IPS-NIHi7 (cell line): ENCODE data around the gene VAV1.
"Not testable (repeated sequence)": the region's sequence is repeated elsewhere in the genome, so short reads cannot be mapped to it uniquely, and the experiment has no call there.

ENCODE experiments used
- DNase-seq: peaks from one replicate; pipeline ENCODE4 v3.0.0; 2012; ENCODE audit warnings: mixed read lengths; ENCODE audit errors: extremely low spot score

VAV1 gene

GRCh38 chr19:6813659-6814058 lies 41.2 kb downstream of the VAV1 start:
- no peak for DNase-seq

- no peak for DNase-seq
These were observed 44.7 kb downstream of the VAV1 start for GRCh38 chr19:6817179-6817578.

GRCh38 chr19:6818246-6818645 lies 45.7 kb downstream of the VAV1 start:
- no peak for DNase-seq

DNA sequence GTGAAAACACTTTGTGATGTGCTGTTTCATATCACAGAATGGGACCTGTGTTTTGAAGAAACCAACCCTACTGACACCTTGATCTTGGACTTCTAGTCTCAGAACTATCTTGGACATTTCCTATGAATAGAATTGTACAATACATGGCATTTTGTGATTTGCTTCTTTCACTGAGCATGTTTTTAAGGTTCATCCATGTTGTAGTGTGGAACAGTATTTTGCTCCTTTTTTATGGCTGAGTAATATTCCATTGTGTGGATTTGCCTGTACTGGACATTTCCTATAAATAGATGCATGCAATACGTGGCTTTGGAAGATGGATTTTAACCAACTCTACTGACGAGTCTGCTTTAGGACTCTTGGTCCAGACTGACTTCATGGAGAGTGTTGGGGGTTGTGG lies 46.8 kb downstream of the VAV1 start:
- no peak for DNase-seq

DNA sequence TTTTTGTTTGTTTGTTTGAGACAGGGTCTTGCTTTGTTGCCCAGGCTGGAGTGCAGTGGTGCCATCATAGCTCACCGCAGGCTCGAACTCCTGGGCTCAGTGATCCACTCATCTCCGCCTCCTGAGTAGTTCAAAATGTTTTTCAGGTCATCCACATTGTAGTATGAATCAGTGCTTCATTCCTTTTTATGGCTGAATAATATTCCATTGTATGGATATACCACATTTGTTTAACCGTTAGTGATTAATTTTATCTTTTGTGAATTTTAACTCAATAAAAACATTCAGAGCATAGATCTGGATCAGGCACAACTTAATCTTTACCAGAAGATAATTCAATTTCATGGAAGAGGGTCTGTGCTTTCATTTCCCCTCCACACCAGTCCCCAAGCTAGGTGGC lies 47.7 kb downstream of the VAV1 start:
- DNase-seq, result no peak

DNA sequence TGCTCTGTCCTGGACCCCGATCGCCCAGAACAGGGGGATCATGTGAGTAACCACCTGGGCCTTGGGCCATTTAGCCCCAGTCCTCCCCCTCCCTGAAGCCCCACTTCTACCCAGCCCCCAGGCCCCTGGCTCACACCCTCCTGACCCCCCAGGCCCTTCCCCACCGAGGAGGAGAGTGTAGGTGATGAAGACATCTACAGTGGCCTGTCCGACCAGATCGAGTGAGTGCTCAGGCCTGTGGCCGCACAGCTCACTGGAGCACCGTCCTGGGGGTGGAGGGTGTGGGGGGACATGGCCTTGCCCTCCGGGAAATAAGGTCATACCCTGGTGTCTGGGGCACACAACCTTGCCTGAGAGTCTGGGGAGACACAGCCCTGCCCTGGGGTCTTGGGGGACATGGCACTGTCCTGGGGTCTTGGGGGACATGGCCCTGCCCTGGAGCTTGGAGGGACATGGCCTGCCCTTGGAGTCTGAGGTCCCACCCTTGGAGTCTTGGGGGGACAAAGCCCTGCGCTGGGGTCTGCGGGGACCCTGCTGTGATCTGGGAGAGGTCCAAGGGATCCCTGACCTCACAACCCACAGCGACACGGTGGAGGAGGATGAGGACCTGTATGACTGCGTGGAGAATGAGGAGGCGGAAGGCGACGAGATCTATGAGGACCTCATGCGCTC lies 49.3 kb downstream of the VAV1 start:
- DNase-seq, result no peak

- DNase-seq, result no peak
These were observed 49.8 kb downstream of the VAV1 start for GRCh38 chr19:6822311-6822670.

DNA sequence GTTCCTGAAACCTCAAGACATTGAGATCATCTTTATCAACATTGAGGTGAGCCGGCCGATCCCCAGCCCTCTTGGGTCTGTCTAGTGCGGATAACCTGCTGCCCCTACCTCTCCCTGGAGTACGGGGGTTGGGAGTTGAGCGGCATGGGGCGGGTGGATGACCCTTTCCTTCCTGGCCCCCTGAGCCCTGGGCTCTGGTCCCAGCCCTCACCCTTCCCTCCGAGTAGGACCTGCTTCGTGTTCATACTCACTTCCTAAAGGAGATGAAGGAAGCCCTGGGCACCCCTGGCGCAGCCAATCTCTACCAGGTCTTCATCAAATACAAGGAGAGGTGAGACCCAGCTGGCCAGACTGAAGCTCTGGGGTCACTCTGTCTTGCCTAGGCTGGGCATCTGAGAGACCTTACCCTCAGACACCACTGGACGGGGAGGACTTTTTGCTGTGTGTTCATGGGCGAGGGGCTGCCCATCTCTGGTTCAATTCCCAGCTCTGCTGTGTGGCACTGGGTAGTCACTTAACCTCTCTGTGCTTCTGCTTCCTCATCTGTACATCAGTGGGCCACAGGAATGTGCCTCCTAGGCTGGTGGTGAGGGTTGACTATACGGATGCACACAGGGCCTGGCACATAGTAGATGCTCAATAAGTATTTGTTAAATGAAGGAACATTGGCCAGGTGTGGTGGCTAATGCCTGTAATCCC lies 52.7 kb downstream of the VAV1 start:
- no peak for DNase-seq

DNA sequence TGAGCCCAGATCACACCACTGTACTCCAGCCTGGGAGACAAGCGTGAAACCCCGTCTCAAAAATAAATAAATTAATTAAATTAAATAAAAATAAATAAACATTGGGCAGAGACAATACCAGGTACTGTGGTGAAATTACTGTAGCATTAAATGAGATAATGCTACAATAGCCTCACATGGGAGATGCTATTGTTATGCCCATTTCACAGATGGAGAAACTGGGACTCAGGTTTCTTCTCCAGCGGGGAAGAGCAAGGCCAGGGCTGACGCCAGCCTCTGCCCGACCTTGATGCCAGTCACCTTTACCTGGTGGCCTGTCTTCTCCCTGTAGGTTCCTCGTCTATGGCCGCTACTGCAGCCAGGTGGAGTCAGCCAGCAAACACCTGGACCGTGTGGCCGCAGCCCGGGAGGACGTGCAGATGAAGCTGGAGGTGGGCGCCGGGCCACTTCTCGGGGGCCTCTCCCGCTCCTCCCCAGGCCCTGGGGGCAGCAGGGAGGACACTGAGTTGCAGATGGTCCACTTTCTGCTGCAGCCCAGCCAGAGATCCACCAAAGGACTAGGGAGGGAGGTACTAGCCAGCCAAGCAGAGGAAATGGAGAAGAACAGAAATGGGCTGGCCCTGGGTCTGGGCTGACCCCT lies 53.9 kb downstream of the VAV1 start:
- peak; percentile 2 for DNase-seq

GRCh38 chr19:6828306-6828697 lies 55.8 kb downstream of the VAV1 start:
- no peak for DNase-seq

DNA sequence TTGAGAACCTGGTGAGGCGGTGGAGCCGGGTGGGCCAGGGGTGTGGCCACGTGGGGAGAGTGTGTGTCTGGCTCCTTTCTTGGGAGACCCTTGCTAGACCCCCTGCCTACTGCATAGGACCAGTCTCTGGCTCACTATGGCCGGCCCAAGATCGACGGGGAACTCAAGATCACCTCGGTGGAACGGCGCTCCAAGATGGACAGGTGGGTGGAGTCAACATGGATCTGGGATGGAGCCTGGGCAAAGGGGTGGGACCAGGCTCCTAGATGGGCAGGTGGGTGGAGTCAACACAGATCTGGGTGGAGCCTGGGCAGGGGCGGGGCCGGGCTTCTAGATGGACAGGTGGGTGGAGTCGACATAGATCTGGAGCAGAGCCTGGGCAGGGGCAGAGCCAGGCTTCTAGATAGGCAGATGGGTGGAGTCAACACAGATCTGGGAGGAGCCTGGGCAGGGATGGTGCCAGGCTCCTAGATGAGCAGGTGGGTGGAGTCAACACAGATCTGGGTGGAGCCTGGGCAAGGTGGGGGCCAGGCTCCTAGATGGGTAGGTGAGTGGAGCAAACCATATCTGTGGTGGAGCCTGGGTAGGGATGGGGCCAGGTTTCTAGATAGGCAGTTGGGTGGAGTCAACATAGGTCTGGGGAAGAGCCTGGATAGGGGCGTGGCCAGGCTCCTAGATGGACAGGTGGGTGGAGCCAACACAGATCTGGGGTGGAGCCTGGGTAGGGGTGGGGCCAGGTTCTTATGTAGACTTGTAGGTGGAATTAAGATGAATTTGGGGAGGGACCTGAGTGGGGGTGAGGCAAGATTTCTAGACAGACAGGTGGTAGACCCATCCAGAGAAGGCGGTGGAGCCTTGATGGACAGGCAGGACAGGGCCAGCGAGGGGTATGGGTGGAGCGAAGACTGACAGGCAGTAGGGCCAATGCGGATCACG lies 56.5 kb downstream of the VAV1 start:
- peak; percentile 8 for DNase-seq

GRCh38 chr19:6829829-6830228 lies 57.3 kb downstream of the VAV1 start:
- not testable (repeated sequence) for DNase-seq

GRCh38 chr19:6831084-6831483 lies 58.6 kb downstream of the VAV1 start:
- not testable (repeated sequence) for DNase-seq

DNA sequence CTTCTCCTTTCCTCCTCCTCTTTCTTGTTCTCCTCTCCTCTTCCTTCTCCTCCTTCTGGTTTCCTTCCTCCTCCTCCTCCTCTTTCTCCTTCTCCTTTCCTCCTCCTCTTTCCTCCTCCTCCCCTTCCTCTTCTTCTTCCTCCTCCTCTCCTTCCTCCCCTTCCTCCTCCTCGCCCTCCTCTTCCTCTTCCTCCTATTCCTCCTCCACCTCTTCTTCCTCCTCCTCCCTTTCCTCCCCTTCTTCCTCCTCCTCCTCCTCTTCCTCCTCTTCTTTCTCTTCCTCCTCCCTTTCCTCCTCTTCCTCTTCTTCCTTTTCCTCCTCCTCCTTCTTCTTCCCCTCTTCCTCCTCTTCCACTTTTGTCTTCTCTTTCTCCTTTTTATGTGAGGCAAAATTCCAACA lies 59.9 kb downstream of the VAV1 start:
- DNase-seq, result no peak

GRCh38 chr19:6833166-6833790 lies 60.8 kb downstream of the VAV1 start:
- peak; percentile 0 for DNase-seq

GRCh38 chr19:6834433-6834832 lies 61.9 kb downstream of the VAV1 start:
- DNase-seq, result no peak

- DNase-seq, result no peak
These were observed 63.0 kb downstream of the VAV1 start for GRCh38 chr19:6835501-6835900.

DNA sequence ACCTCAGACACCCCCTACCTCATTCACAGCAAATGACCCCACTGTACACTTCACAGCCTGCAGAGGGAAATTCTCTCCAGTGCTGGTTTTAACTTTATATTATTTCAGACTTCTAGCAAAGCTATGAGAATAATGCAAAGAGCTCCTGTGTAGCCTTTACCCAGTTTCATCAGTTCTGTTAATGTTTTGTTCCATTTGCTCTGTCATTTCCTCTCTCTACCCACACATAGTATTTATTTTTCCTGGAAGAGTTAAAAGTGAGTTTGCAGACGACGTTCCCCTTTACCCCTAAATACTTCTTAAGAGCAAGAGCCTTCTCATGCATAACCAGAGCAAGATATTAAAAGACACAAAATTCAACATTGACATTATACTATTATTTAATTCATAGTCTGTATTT lies 65.0 kb downstream of the VAV1 start:
- DNase-seq, result no peak

DNA sequence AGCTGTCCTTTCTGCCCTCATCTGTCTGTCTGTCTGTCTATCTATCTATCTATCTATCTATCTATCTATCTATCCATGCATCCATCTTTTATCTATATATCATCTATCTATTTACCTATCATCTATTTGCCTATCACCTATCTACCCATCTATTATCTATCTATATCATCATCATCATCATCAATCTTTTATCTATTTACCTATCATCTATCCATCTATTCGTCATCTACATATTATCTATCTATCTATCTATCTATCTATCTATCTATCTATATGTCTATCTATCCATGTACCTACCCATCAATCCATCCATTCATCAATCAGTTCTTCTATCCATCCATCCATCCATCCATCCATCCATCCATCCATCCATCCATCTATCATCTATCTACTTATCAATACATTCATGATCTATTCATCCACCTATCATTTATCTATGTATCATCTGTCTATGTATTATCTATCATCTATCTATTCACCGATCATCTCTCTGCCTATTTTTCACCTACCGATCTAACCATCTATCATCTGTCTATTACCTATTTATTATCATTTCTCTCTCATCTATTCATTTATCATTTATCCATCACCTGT lies 65.7 kb downstream of the VAV1 start:
- DNase-seq, result no peak

- DNase-seq, result no peak
These were observed 70.5 kb downstream of the VAV1 start for GRCh38 chr19:6842871-6843607.

DNA sequence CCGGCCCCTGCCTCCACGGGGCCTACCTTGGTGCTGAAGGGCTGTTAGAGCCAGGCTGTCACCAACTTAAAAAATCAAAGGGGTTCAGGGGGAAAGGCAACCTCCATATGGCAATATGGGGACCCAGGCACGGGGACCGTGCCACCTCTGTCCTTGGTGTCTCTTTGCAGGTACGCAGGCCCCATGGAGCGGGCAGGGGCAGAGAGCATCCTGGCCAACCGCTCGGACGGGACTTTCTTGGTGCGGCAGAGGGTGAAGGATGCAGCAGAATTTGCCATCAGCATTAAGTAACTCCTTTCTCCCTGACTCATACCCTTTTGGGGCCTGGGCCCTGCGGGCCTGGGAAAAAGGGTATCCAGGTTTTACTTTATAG lies 75.3 kb downstream of the VAV1 start:
- DNase-seq, result no peak
